ENCODE measurements around the gene VPS9D1. TPM values are rescaled to one million over a fixed set of nuclear protein-coding genes. Genes with fewer than 3 reads are reported as not detected.

The VPS9D1 gene
- total RNA-seq, 1 donor from 2014 or later, result 17.9 TPM

- Mint-ChIP-seq H3K4me1 (ENCODE audit: low read depth) (no peaks in the 10 kb centered on the region), H3K4me3 (ENCODE audit: low read depth) (no peak overlapping the region), H3K27ac (no peak overlapping the region), H3K27me3 (no peaks in the 10 kb centered on the region), H3K36me3 (ENCODE audit: insufficient read depth) (peaks cover 11% of the 10 kb centered on the region), H3K9me3 (ENCODE audit: low read depth) (no peaks in the 10 kb centered on the region)
- TF ChIP-seq, protein P1, sequence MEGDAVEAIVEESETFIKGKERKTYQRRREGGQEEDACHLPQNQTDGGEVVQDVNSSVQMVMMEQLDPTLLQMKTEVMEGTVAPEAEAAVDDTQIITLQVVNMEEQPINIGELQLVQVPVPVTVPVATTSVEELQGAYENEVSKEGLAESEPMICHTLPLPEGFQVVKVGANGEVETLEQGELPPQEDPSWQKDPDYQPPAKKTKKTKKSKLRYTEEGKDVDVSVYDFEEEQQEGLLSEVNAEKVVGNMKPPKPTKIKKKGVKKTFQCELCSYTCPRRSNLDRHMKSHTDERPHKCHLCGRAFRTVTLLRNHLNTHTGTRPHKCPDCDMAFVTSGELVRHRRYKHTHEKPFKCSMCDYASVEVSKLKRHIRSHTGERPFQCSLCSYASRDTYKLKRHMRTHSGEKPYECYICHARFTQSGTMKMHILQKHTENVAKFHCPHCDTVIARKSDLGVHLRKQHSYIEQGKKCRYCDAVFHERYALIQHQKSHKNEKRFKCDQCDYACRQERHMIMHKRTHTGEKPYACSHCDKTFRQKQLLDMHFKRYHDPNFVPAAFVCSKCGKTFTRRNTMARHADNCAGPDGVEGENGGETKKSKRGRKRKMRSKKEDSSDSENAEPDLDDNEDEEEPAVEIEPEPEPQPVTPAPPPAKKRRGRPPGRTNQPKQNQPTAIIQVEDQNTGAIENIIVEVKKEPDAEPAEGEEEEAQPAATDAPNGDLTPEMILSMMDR (IDR thresholded peaks at IDR 0.05; ENCODE audit: unreplicated experiment), result no peak
- DNase-seq (ENCODE audit: low spot score, unreplicated experiment), result no peak
These were observed 39.1 kb upstream of the VPS9D1 start for GRCh38 chr16:89759746-89760340.

- no peaks in the 10 kb centered on the region for H3K9me3 Mint-ChIP-seq (ENCODE audit: low read depth)
- H3K27ac Mint-ChIP-seq, result peak overlapping the region; percentile 38
- H3K27me3 Mint-ChIP-seq, result no peaks in the 10 kb centered on the region
- peaks cover 13% of the 10 kb centered on the region for H3K36me3 Mint-ChIP-seq (ENCODE audit: insufficient read depth)
- no peaks in the 10 kb centered on the region for H3K4me1 Mint-ChIP-seq (ENCODE audit: low read depth)
- TF ChIP-seq, protein P1 (IDR thresholded peaks at IDR 0.05; ENCODE audit: unreplicated experiment), result no peak
- no peak overlapping the region for H3K4me3 Mint-ChIP-seq (ENCODE audit: low read depth)
- DNase-seq (ENCODE audit: low spot score, unreplicated experiment), result no peak
These were observed 28.9 kb upstream of the VPS9D1 start for GRCh38 chr16:89749637-89750036.

GRCh38 chr16:89748921-89749320, 28.2 kb upstream of the VPS9D1 start:
- Mint-ChIP-seq H3K27ac (no peak overlapping the region), H3K36me3 (ENCODE audit: insufficient read depth) (peaks cover 13% of the 10 kb centered on the region), H3K27me3 (no peaks in the 10 kb centered on the region), H3K9me3 (ENCODE audit: low read depth) (no peaks in the 10 kb centered on the region), H3K4me3 (ENCODE audit: low read depth) (no peak overlapping the region), H3K4me1 (ENCODE audit: low read depth) (no peaks in the 10 kb centered on the region)
- DNase-seq (ENCODE audit: low spot score, unreplicated experiment), result no peak
- TF ChIP-seq, protein P1 (IDR thresholded peaks at IDR 0.05; ENCODE audit: unreplicated experiment), result no peak

DNA sequence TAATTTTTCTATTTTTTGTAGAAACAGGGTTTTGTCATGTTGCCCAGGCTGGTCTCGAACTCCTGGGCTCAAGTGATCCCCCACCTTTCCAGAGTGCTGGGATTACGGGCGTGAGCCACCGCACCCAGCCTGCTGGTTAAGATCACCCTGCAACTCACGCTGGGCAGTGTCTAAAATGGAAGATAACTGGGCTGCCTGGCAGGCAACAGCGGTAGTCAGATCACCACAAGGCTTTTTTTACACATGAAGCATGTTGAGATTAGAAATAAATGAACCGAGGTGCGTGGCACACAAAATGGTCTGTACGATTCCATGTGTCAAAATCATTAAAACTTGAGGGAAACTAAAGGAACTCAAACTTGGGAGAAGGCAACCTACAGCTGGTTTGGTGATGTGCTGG, 27.4 kb upstream of the VPS9D1 start:
- no peaks in the 10 kb centered on the region for H3K4me1 Mint-ChIP-seq (ENCODE audit: low read depth)
- H3K27me3 Mint-ChIP-seq, result no peaks in the 10 kb centered on the region
- H3K4me3 Mint-ChIP-seq (ENCODE audit: low read depth), result no peak overlapping the region
- no peaks in the 10 kb centered on the region for H3K9me3 Mint-ChIP-seq (ENCODE audit: low read depth)
- no peak for DNase-seq (ENCODE audit: low spot score, unreplicated experiment)
- H3K27ac Mint-ChIP-seq, result no peak overlapping the region
- TF ChIP-seq, protein P1 (IDR thresholded peaks at IDR 0.05; ENCODE audit: unreplicated experiment), result no peak
- H3K36me3 Mint-ChIP-seq (ENCODE audit: insufficient read depth), result peaks cover 9% of the 10 kb centered on the region

- H3K36me3 Mint-ChIP-seq (ENCODE audit: insufficient read depth), result peaks cover 6% of the 10 kb centered on the region
These were observed 25.3 kb upstream of the VPS9D1 start for GRCh38 chr16:89746043-89746442.

More at GRCh38 chr16:89746043-89746442, 25.3 kb upstream of the VPS9D1 start:
- DNase-seq (ENCODE audit: low spot score, unreplicated experiment), result no peak
- H3K27me3 Mint-ChIP-seq, result no peaks in the 10 kb centered on the region
- no peak overlapping the region for H3K4me3 Mint-ChIP-seq (ENCODE audit: low read depth)
- TF ChIP-seq, protein P1 (IDR thresholded peaks at IDR 0.05; ENCODE audit: unreplicated experiment), result no peak
- H3K9me3 Mint-ChIP-seq (ENCODE audit: low read depth), result no peaks in the 10 kb centered on the region
- H3K27ac Mint-ChIP-seq, result no peak overlapping the region
- H3K4me1 Mint-ChIP-seq (ENCODE audit: low read depth), result no peaks in the 10 kb centered on the region

Data from progenitor cell of endocrine pancreas (in vitro differentiated cells).